ENCODE data around the gene SYCP2L.
A peak's percentile ranks its signal among the peaks of the same experiment; 100 is the strongest.
"Not testable (repeated sequence)": the region's sequence is repeated elsewhere in the genome, so short reads cannot be mapped to it uniquely, and the experiment has no call there.

Gene SYCP2L

DNA sequence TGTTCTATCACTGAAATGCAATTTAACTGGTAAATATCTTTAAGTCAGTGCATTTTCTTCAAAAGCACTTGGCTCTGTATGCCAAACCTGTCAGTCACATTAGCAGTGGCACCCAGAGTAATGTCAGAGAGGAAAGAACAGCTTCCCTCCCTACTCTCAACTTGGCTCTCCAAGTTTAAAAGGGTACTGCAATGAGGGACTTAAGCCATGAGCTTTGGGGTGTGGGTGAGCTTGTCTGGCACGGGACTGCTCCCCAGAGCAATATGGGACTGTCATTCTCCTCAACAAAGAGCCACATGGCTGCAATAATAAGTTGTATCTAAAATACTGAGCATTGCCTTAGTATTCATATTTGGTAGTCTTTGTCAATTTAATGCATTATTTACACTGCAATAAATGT is 9.0 kb upstream of the SYCP2L start:
- Histone ChIP-seq H3K79me2 (peaks cover 16% of the 10 kb centered on the region), H3K4me2 (ENCODE audit: low read length) (peak overlapping the region; percentile 27), H3K27ac (peak overlapping the region; percentile 98), H3K9ac (no peak overlapping the region), H3K27me3 (ENCODE audit: control insufficient read depth, insufficient read depth, low read length) (no peaks in the 10 kb centered on the region), H3K4me1 (peaks cover 62% of the 10 kb centered on the region), H3K4me3 (ENCODE audit: low read depth, low read length) (peak overlapping the region; percentile 93), H2AFZ (no peak overlapping the region), H3K36me3 (ENCODE audit: control insufficient read depth, insufficient read depth, low read length) (no peaks in the 10 kb centered on the region), H3K9me3 (ENCODE audit: control insufficient read depth, low read length) (no peaks in the 10 kb centered on the region)
- TF ChIP-seq, protein P1, sequence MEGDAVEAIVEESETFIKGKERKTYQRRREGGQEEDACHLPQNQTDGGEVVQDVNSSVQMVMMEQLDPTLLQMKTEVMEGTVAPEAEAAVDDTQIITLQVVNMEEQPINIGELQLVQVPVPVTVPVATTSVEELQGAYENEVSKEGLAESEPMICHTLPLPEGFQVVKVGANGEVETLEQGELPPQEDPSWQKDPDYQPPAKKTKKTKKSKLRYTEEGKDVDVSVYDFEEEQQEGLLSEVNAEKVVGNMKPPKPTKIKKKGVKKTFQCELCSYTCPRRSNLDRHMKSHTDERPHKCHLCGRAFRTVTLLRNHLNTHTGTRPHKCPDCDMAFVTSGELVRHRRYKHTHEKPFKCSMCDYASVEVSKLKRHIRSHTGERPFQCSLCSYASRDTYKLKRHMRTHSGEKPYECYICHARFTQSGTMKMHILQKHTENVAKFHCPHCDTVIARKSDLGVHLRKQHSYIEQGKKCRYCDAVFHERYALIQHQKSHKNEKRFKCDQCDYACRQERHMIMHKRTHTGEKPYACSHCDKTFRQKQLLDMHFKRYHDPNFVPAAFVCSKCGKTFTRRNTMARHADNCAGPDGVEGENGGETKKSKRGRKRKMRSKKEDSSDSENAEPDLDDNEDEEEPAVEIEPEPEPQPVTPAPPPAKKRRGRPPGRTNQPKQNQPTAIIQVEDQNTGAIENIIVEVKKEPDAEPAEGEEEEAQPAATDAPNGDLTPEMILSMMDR (IDR thresholded peaks at IDR 0.05): no peak

DNA sequence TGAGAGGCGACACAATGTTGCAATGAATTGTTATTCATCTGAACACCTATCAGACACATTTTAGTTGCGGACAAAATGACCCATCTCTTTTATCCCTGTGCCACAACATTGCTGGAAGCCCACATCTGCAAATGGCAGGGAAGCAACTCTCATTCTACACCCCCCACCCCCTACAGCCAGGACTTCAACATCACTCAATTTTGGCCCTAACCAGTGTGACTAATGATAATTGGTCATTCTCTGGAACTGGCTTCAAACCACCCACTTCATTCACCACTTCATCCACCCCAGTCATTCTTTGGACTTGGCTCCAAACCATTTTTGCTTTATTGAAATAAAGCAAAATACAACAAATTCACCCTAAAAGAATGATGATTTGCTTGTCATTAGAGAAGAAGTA is 6.5 kb upstream of the SYCP2L start:
- H3K79me2 ChIP-seq: peaks cover 20% of the 10 kb centered on the region
- H3K36me3 ChIP-seq (ENCODE audit: control insufficient read depth, insufficient read depth, low read length): no peaks in the 10 kb centered on the region
- H3K4me1 ChIP-seq: peaks cover 45% of the 10 kb centered on the region
- no peak overlapping the region for H2AFZ ChIP-seq
- H3K4me3 ChIP-seq (ENCODE audit: low read depth, low read length): peak overlapping the region; percentile 93
- no peaks in the 10 kb centered on the region for H3K9me3 ChIP-seq (ENCODE audit: control insufficient read depth, low read length)
- H3K4me2 ChIP-seq (ENCODE audit: low read length): peak overlapping the region; percentile 85
- no peaks in the 10 kb centered on the region for H3K27me3 ChIP-seq (ENCODE audit: control insufficient read depth, insufficient read depth, low read length)
- TF ChIP-seq, protein P1 (IDR thresholded peaks at IDR 0.05): no peak
- H3K27ac ChIP-seq: peak overlapping the region; percentile 98
- H3K9ac ChIP-seq: peak overlapping the region; percentile 85

DNA sequence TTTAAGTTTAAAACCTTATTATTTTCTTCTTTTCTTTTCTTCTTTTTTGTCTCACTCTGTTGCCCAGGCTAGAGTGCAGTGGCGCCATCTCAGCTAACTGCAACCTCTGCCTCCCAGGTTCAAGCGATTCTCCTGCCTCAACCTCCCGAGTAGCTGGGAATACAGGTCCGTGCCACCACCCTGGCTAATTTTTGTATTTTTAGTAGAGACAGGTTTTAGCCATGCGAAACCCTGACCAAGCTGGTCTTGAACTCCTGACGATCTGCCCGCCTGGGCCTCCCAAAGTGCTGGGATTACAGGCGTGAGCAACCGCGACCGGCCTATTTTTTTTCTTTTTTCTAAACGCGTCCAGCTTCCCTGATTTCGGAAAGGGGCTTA is 4.6 kb upstream of the SYCP2L start:
- peak overlapping the region; percentile 93 for H3K4me3 ChIP-seq (ENCODE audit: low read depth, low read length)
- peak overlapping the region; percentile 85 for H3K4me2 ChIP-seq (ENCODE audit: low read length)
- not testable (repeated sequence) for H3K27me3 ChIP-seq (ENCODE audit: control insufficient read depth, insufficient read depth, low read length); H3K36me3 ChIP-seq (ENCODE audit: control insufficient read depth, insufficient read depth, low read length); H3K9me3 ChIP-seq (ENCODE audit: control insufficient read depth, low read length)
- peaks cover 26% of the 10 kb centered on the region for H3K4me1 ChIP-seq
- H2AFZ ChIP-seq: peak overlapping the region; percentile 59
- peaks cover 20% of the 10 kb centered on the region for H3K79me2 ChIP-seq
- H3K9ac ChIP-seq: peak overlapping the region; percentile 39
- peak overlapping the region; percentile 98 for H3K27ac ChIP-seq

DNA sequence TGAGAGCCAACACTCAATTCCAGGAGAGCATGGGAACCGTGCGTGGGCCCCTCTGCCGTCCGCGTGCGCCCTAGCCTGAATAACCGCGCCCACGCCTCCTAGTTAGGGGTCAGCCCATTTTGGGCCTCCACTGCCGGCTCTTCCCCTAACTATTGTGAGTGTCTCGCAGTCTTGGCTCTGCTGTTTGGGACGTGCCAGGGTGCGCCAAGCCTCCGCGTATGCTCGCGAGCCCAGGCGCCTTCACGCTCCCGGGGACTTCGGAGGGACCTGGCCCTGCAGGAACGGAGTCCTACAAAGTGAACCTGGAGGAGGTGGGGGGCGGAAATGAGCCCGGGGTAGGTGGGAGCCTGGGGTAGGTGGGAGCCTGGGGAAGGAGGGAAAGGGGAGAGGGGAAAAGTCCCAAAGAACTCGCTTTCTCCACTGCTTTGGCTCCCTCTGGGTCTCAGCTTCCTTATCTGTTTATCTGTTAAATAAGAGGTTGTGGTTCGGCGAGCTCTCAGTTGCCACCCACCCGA is 4.1 kb upstream of the SYCP2L start:
- Histone ChIP-seq H3K27me3 (ENCODE audit: control insufficient read depth, insufficient read depth, low read length) (no peaks in the 10 kb centered on the region), H3K36me3 (ENCODE audit: control insufficient read depth, insufficient read depth, low read length) (no peaks in the 10 kb centered on the region), H3K4me3 (ENCODE audit: low read depth, low read length) (peak overlapping the region; percentile 93), H3K4me1 (peaks cover 21% of the 10 kb centered on the region), H3K79me2 (peaks cover 20% of the 10 kb centered on the region), H3K27ac (peak overlapping the region; percentile 98), H3K9ac (peak overlapping the region; percentile 39), H2AFZ (peak overlapping the region; percentile 1), H3K9me3 (ENCODE audit: control insufficient read depth, low read length) (no peaks in the 10 kb centered on the region), H3K4me2 (ENCODE audit: low read length) (peak overlapping the region; percentile 85)
- TF ChIP-seq, protein P1 (IDR thresholded peaks at IDR 0.05): no peak

DNA sequence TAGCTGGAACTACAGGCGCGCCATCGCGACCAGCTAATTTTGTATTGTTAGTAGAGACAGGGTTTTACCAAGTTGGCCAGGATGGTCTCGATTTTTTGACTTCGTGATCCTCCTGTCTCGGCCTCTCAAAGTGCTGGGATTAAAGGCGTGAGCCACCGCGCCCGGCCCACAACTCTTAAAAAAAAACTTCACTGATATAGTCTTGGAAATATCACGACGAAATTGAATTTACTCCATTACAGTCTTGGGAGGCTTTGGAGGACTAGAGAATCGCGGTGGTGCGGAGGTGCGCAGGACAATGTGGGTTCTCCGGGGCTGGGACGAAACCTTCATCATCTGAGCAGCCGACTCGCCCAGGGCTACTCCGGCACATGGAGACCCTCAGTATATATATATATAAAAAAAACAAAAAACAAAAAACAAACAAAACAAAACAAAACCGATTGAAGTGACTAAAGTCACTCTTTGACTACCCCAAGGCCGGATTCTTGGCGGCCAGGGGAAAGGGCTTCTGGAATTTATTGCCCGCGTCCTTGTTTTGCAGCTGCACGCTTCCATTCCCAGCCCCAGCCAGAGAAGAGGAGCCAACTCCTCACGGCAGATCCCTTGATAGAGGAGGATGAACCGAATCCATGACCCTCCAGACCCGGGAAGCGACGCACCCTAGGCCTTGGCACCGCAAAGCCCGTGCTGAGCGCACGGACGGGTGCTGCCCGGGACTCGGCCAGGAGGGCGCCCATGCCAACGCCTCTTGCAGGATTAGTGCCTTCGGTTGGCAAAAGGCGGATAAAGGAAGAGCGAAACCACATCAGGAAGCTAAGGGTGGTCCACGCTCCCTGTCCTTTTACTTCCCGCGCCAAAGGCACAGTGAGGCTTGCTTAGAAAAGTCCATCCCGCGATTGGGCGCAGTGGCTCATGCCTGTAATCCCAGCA is 3.3 kb upstream of the SYCP2L start:
- H3K4me2 ChIP-seq (ENCODE audit: low read length): peak overlapping the region; percentile 73
- H3K9ac ChIP-seq: peak overlapping the region; percentile 29
- H3K36me3 ChIP-seq (ENCODE audit: control insufficient read depth, insufficient read depth, low read length): no peaks in the 10 kb centered on the region
- H3K4me1 ChIP-seq: peaks cover 13% of the 10 kb centered on the region
- TF ChIP-seq, protein P1 (IDR thresholded peaks at IDR 0.05): no peak
- H3K27me3 ChIP-seq (ENCODE audit: control insufficient read depth, insufficient read depth, low read length): no peaks in the 10 kb centered on the region
- no peaks in the 10 kb centered on the region for H3K9me3 ChIP-seq (ENCODE audit: control insufficient read depth, low read length)
- H3K27ac ChIP-seq: peak overlapping the region; percentile 98
- peak overlapping the region; percentile 31 for H2AFZ ChIP-seq
- H3K4me3 ChIP-seq (ENCODE audit: low read depth, low read length): peak overlapping the region; percentile 93
- H3K79me2 ChIP-seq: peaks cover 26% of the 10 kb centered on the region
